ENCODE results near the gene NELFCD. TPM values are rescaled to one million over a fixed set of nuclear protein-coding genes. Genes with fewer than 3 reads are reported as not detected.

NELFCD gene
- total and polyA plus RNA-seq, 2 donors (not counting 1 experiment from before 2014, with no cell fraction given), result 46.9 to 78.8 TPM

- no peak overlapping the region for H2AFZ ChIP-seq (ENCODE audit: low read length)
- H3K79me2 ChIP-seq (ENCODE audit: control insufficient read depth, insufficient read depth, low read length), result peaks cover 9% of the 10 kb centered on the region
These were observed 20.6 kb downstream of the NELFCD start for GRCh38 chr20:59001449-59002171.

GRCh38 chr20:59002388-59002787, 21.3 kb downstream of the NELFCD start:
- Histone ChIP-seq H2AFZ (ENCODE audit: low read length) (no peak overlapping the region), H3K79me2 (ENCODE audit: control insufficient read depth, insufficient read depth, low read length) (peaks cover 10% of the 10 kb centered on the region), H3K27me3 (ENCODE audit: control insufficient read depth, insufficient read depth, low read length) (no peaks in the 10 kb centered on the region), H3K36me3 (ENCODE audit: control insufficient read depth, insufficient read depth, low read length) (peaks cover 12% of the 10 kb centered on the region), H3K4me1 (ENCODE audit: control insufficient read depth, extremely low read depth, insufficient read depth, low read length) (peaks cover 8% of the 10 kb centered on the region), H3K4me2 (ENCODE audit: extremely low read depth, insufficient read depth, low read length) (no peak overlapping the region), H3K9me3 (ENCODE audit: control insufficient read depth, insufficient read depth, low read depth, low read length) (no peaks in the 10 kb centered on the region), H3K9ac (ENCODE audit: insufficient read depth, low read length) (no peak overlapping the region), H4K20me1 (ENCODE audit: control insufficient read depth, extremely low read depth, insufficient read depth, low read length) (no peaks in the 10 kb centered on the region), H3K27ac (ENCODE audit: insufficient read depth, low read length) (no peak overlapping the region), H3K4me3 (replicated peaks in 1 of 4; ENCODE audit: control extremely low read depth in 1 of 4, insufficient read depth in 1 of 4, low read depth in 3 of 4, low read length in 4 of 4) (no peak overlapping the region)
- TF ChIP-seq CTCF (conservative IDR thresholded peaks at IDR 0.05 in 1 of 2, IDR thresholded peaks at IDR 0.05 in 1 of 2; ENCODE audit: low read depth in 1 of 2, low read length in 2 of 2) (no peak), EZH2 (IDR thresholded peaks at IDR 0.05; ENCODE audit: low read length, missing control alignments) (no peak)
- DNase-seq (ENCODE audit: low read depth in 2 of 2), result no peak

More at GRCh38 chr20:59001449-59002171, 20.6 kb downstream of the NELFCD start:
- DNase-seq (ENCODE audit: low read depth in 2 of 2), result no peak
- no peak overlapping the region for H3K9ac ChIP-seq (ENCODE audit: insufficient read depth, low read length)
- H3K27ac ChIP-seq (ENCODE audit: insufficient read depth, low read length), result no peak overlapping the region
- H3K9me3 ChIP-seq (ENCODE audit: control insufficient read depth, insufficient read depth, low read depth, low read length), result no peaks in the 10 kb centered on the region
- H3K36me3 ChIP-seq (ENCODE audit: control insufficient read depth, insufficient read depth, low read length), result peaks cover 12% of the 10 kb centered on the region
- no peaks in the 10 kb centered on the region for H3K27me3 ChIP-seq (ENCODE audit: control insufficient read depth, insufficient read depth, low read length)
- no peak overlapping the region for H3K4me3 ChIP-seq (replicated peaks in 1 of 4; ENCODE audit: control extremely low read depth in 1 of 4, insufficient read depth in 1 of 4, low read depth in 3 of 4, low read length in 4 of 4)
- no peaks in the 10 kb centered on the region for H4K20me1 ChIP-seq (ENCODE audit: control insufficient read depth, extremely low read depth, insufficient read depth, low read length)
- H3K4me2 ChIP-seq (ENCODE audit: extremely low read depth, insufficient read depth, low read length), result no peak overlapping the region
- no peak for TF ChIP-seq EZH2 (IDR thresholded peaks at IDR 0.05; ENCODE audit: low read length, missing control alignments)
- no peak for TF ChIP-seq CTCF (conservative IDR thresholded peaks at IDR 0.05 in 1 of 2, IDR thresholded peaks at IDR 0.05 in 1 of 2; ENCODE audit: low read depth in 1 of 2, low read length in 2 of 2)
- peaks cover 8% of the 10 kb centered on the region for H3K4me1 ChIP-seq (ENCODE audit: control insufficient read depth, extremely low read depth, insufficient read depth, low read length)

- TF ChIP-seq EZH2 (IDR thresholded peaks at IDR 0.05; ENCODE audit: low read length, missing control alignments) (no peak), CTCF (conservative IDR thresholded peaks at IDR 0.05 in 1 of 2, IDR thresholded peaks at IDR 0.05 in 1 of 2; ENCODE audit: low read depth in 1 of 2, low read length in 2 of 2) (no peak)
- DNase-seq (ENCODE audit: low read depth in 2 of 2), result no peak
- Histone ChIP-seq H3K9me3 (ENCODE audit: control insufficient read depth, insufficient read depth, low read depth, low read length) (no peaks in the 10 kb centered on the region), H2AFZ (ENCODE audit: low read length) (no peak overlapping the region), H3K4me2 (ENCODE audit: extremely low read depth, insufficient read depth, low read length) (no peak overlapping the region), H3K79me2 (ENCODE audit: control insufficient read depth, insufficient read depth, low read length) (peaks cover 10% of the 10 kb centered on the region), H3K9ac (ENCODE audit: insufficient read depth, low read length) (no peak overlapping the region), H3K27ac (ENCODE audit: insufficient read depth, low read length) (no peak overlapping the region), H3K4me3 (replicated peaks in 1 of 4; ENCODE audit: control extremely low read depth in 1 of 4, insufficient read depth in 1 of 4, low read depth in 3 of 4, low read length in 4 of 4) (no peak overlapping the region), H4K20me1 (ENCODE audit: control insufficient read depth, extremely low read depth, insufficient read depth, low read length) (no peaks in the 10 kb centered on the region), H3K27me3 (ENCODE audit: control insufficient read depth, insufficient read depth, low read length) (no peaks in the 10 kb centered on the region), H3K4me1 (ENCODE audit: control insufficient read depth, extremely low read depth, insufficient read depth, low read length) (peaks cover 8% of the 10 kb centered on the region), H3K36me3 (ENCODE audit: control insufficient read depth, insufficient read depth, low read length) (peaks cover 9% of the 10 kb centered on the region)
These were observed 21.9 kb downstream of the NELFCD start for GRCh38 chr20:59002874-59003399.

Measured in fibroblast of lung (primary cell).